Uterus (tissue), 2 donors: ENCODE data around the gene ZNF746.

ENCODE experiments used
- CTCF ChIP-seq, 4 experiments: fragments of 200-600 bp in 2 of 4; fragments of 450-650 bp in 2 of 4; sonication (generic) in 2 of 4; IDR thresholded peaks; one replicate each; pipeline ENCODE4 v1.5.1; 2016 to 2019; ENCODE audit warnings: antibody characterized with exemption in 4 of 4, mild to moderate bottlenecking in 2 of 4, moderate library complexity in 1 of 4
- POLR2A ChIP-seq, 2 donors: fragments of 450-650 bp; IDR thresholded peaks; one replicate each; pipeline ENCODE4 v1.6.1; 2016; ENCODE audit warnings: antibody characterized with exemption in 2 of 2, mild to moderate bottlenecking in 1 of 2, moderate library complexity in 1 of 2

DNA sequence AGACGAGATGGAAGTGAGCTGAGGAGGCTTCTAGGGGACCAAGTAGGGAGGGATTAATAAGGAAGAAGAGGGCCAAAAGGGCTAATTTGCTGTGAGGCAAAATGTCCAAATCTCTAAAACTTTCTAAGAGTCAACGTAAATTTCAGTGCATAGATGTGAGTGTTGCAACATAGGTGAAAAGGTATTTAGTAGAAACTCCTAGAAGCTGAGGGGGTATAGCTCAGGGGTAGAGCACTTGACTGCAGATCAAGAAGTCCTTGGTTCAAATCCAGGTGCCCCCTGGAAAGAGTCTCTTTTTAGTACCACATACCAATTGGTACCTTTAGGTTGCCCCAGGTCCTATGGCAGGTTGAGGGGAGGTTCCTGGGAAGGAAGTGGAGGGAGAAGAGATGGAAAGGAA lies 48.7 kb upstream of the ZNF746 start:
- TF ChIP-seq CTCF (IDR thresholded peaks at IDR 0.05) (no peak), POLR2A (IDR thresholded peaks at IDR 0.05) (no peak)
